ENCODE results near the gene MRPL49.
"Not testable (repeated sequence)": the region's sequence is repeated elsewhere in the genome, so short reads cannot be mapped to it uniquely, and the experiment has no call there.

MRPL49 gene

DNA sequence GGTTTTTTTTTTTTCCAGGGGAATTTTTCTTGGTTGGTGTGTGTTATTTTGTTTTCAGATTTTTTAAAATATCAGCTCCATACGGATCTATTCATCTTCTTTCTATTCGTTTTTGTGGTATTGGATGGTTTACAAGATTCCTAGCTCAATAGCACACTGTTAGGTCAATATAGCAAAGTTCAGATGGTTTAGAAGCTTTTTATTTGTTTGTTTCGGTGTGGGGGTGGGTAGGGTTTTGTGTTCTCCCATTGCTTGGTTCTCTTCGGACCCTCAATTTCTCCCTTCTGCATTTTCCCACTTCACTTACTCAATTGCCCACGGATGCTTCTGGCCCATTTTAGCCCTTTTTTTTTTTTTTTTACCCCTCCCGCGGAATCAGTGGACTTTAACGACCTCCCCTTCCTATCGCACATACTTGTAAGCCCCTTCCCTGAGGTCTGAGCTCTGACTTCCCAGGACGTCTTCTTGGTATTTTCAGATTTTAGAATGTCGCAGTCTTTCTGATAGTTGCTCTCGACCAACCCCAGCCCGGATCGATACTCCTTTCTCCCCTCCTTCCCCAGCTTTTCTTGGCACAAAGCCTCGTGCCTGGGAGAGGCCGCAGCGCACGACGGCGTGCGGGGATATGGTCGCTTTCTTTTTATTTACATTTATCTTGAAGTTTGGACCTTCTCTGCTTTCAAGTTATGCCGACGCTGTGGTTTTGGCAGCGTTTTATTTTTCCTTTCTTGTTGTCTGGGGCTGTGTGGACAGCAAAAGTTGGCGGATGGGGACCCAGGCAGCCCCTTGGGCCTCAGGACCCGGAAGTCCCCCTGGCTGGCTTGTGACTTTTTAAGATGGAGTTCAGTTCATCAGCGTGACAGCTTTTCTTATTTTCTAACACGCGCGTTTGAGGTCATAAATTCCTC lies 43.5 kb downstream of the MRPL49 start:
- DNase-seq (ENCODE audit: low read depth in 2 of 2, low spot score in 1 of 2): no peak

GRCh38 chr11:65166893-65167292 lies 44.8 kb downstream of the MRPL49 start:
- DNase-seq (ENCODE audit: low read depth in 2 of 2, low spot score in 1 of 2): no peak

DNA sequence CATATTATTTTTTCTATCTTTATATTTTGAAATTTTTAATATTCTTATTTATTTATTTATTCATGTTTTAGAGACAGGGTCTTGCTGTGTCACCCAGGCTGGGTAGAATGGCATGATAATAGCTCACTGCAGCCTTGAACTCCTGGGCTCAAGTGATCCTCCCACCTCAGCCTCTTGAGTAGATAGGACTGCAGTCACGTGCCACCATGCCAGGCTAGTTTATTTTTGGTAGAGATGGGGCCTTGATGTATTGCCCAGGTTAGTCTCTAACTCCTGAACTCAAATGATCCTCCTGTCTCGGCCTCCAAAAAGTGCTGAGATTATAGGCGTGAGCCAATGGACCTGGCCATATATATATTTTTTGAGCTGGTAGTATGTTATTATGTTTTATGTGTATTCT lies 45.5 kb downstream of the MRPL49 start:
- DNase-seq (ENCODE audit: low read depth in 2 of 2, low spot score in 1 of 2): no peak

DNA sequence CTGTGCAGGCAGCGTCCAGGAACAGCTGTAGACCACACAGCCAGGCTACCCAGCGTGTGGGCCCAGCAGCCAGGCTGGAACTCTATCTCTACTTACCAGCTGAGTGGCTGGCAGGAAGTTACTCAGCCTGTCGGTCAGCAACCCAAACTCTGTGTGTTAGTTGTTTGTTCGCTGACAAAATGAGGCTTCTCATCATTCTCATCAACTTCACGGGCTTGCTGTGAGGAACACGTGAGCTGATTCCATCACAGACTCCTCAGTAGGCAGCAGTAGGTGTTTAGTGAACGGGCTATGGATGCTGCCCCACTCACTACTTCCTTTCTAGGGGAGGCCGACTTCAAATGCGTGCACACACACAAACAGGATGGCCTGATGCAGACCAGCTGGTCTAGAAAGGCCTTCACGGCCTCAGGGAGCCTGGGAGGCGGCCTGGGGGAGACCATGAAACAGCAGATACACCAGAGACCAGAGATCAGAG lies 47.1 kb downstream of the MRPL49 start:
- no peak for DNase-seq (ENCODE audit: low read depth in 2 of 2, low spot score in 1 of 2)

GRCh38 chr11:65170058-65170534 lies 48.0 kb downstream of the MRPL49 start, which contains the start of gene SPDYC:
Gene SPDYC (plus strand): TSS chr11:65170233. CDS start chr11:65171358, 1,125 bp downstream.
- no peak for DNase-seq (ENCODE audit: low read depth in 2 of 2, low spot score in 1 of 2)

DNA sequence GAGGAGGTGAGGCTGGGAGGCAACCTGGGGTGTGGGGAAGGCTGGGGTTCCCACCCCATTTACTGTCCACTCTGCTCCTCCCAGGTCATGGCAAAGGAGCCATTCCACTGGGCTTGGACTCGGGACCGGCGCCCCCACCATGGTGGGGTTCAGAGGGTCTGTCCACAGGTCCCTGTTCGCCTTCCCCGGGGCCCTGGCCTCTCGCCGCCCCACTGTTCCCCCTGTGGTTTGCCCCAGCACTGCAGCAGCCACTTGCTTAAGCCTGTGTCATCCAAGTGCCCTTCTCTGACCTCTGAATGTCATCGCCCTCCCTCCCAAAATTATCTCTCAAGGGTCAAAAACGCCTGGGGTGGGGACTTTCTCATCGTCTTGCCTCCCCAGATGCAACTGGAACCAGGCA lies 50.5 kb downstream of the MRPL49 start:
- no peak for DNase-seq (ENCODE audit: low read depth in 2 of 2, low spot score in 1 of 2)

DNA sequence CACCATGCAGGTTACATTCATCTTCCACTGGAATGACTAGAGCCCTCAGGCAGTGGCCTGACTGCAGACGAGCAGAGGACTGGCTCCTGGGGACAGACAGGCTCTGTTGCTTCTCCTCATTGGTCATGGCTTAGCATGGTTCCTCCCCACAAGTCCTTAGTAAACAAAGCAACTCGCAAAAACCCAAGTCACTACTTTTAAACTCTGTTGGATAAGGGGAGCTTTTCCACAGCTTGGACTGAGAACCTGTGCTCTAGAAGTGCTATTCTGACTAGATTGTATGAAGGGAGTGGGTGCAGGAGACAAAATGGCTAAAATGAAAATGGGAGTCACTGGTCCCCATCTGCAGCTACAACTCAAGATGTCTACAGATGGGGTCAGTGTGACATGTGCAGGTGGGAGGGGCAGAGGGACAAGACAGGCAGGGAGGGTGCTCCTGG lies 52.5 kb downstream of the MRPL49 start:
- not testable (repeated sequence) for DNase-seq (ENCODE audit: low read depth in 2 of 2, low spot score in 1 of 2)

All from stimulated activated CD8-positive, alpha-beta memory T cell treated with anti-CD3 and anti-CD28 coated beads, Interleukin-4, amount 100 ng/mL, for 4 hours (primary cell).